Fibroblast of skin of scalp (primary cell): ENCODE measurements around the gene PSMF1.
A peak's percentile ranks its signal among the peaks of the same experiment; 100 is the strongest.

Experiments used
- DNase-seq: peaks from one replicate; pipeline ENCODE4 v3.0.0-alpha.2; 2013

Gene PSMF1

GRCh38 chr20:1165521-1165920 is 47.1 kb downstream of the PSMF1 start:
- DNase-seq: no peak

- no peak for DNase-seq
Observed at GRCh38 chr20:1165941-1166340, 47.5 kb downstream of the PSMF1 start.

- DNase-seq: no peak
Observed at GRCh38 chr20:1166948-1167720, 48.7 kb downstream of the PSMF1 start.

- no peak for DNase-seq
Observed at GRCh38 chr20:1169224-1169623, 50.8 kb downstream of the PSMF1 start.

- peak; percentile 44 for DNase-seq
Observed at GRCh38 chr20:1171461-1172093, 53.2 kb downstream of the PSMF1 start.

- DNase-seq: no peak
Observed at GRCh38 chr20:1173698-1174097, 55.3 kb downstream of the PSMF1 start.

GRCh38 chr20:1174787-1175186 is 56.4 kb downstream of the PSMF1 start:
- no peak for DNase-seq

GRCh38 chr20:1177680-1178079 is 59.3 kb downstream of the PSMF1 start:
- DNase-seq: no peak

GRCh38 chr20:1178103-1178502 is 59.7 kb downstream of the PSMF1 start:
- no peak for DNase-seq

- no peak for DNase-seq
Observed at GRCh38 chr20:1178623-1179022, 60.2 kb downstream of the PSMF1 start.

- no peak for DNase-seq
Observed at GRCh38 chr20:1180949-1181348, 62.5 kb downstream of the PSMF1 start.

GRCh38 chr20:1182106-1182505 is 63.7 kb downstream of the PSMF1 start:
- DNase-seq: no peak

- DNase-seq: no peak
Observed at GRCh38 chr20:1183153-1183552, 64.8 kb downstream of the PSMF1 start.

GRCh38 chr20:1184260-1184637 is 65.8 kb downstream of the PSMF1 start:
- DNase-seq: no peak

GRCh38 chr20:1184638-1185315 is 66.4 kb downstream of the PSMF1 start, which contains the start of gene TMEM74B:
TSS of gene TMEM74B (minus strand) at chr20:1184981. CDS start at chr20:1183801, 1,180 bp downstream.
- no peak for DNase-seq

- DNase-seq: no peak
Observed at GRCh38 chr20:1185316-1185741, 66.9 kb downstream of the PSMF1 start.

GRCh38 chr20:1185790-1186334 is 67.5 kb downstream of the PSMF1 start:
- DNase-seq: peak; percentile 53

GRCh38 chr20:1186367-1186991 is 68.1 kb downstream of the PSMF1 start:
- DNase-seq: no peak

- DNase-seq: no peak
Observed at GRCh38 chr20:1187605-1188171, 69.3 kb downstream of the PSMF1 start.

GRCh38 chr20:1188347-1188746 is 69.9 kb downstream of the PSMF1 start:
- DNase-seq: no peak

- no peak for DNase-seq
Observed at GRCh38 chr20:1189827-1190226, 71.4 kb downstream of the PSMF1 start.

GRCh38 chr20:1190847-1191246 is 72.4 kb downstream of the PSMF1 start:
- DNase-seq: no peak

GRCh38 chr20:1191299-1191698 is 72.9 kb downstream of the PSMF1 start:
- no peak for DNase-seq
